ENCODE results near the gene ZFP36. TPM values are rescaled to one million over a fixed set of nuclear protein-coding genes. Genes with fewer than 3 reads are reported as not detected.
"Not testable (repeated sequence)": the region's sequence is repeated elsewhere in the genome, so short reads cannot be mapped to it uniquely, and the experiment has no call there.

Gene ZFP36, protein sequence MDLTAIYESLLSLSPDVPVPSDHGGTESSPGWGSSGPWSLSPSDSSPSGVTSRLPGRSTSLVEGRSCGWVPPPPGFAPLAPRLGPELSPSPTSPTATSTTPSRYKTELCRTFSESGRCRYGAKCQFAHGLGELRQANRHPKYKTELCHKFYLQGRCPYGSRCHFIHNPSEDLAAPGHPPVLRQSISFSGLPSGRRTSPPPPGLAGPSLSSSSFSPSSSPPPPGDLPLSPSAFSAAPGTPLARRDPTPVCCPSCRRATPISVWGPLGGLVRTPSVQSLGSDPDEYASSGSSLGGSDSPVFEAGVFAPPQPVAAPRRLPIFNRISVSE
- polyA plus RNA-seq (ENCODE audit: insufficient read length in 3 of 3), result 10 to 100 TPM; 15.4 to 59.7 (median 26.1) TPM

DNA sequence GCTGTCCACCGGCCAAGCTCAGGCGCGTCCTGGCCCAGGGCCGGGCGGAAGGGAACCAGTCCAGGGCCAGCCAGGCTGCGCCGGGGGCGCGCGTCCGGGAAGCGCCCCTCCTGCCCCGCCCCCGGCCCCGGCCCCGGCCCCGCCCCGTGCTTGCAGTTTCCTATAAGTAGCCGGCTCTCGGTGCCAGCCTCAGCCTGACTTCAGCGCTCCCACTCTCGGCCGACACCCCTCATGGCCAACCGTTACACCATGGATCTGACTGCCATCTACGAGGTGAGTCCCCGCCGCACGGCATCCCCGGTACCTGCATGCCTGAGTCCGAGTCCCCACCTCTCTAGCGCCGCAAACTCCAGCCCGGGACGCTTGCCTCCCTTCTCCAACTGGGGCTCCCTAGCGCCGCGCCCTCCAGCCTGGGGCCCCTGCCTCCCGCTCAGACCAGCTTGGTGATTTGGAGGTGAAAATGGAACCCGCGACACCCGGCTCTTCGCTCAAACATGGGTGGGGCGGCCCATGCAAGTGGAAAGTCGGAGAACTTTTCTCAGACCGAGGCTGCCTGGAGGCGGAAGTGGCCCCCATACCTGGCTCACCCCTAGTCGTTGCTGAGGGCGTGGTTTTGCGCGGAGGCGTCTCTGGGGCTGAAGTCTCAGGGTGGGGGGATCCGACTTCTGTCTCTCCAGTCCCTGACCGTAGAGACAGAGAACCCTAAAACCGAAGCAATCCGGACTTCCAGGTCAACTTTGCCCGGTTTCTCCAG, at the start of gene ZFP36:
Gene ZFP36, plus strand, starts transcription at position 192 of the 754 bp plus-strand sequence. Its CDS starts 58 bp downstream, at position 250.
- no peak for DNase-seq (ENCODE audit: low read depth in 3 of 3, low spot score in 2 of 3)

DNA sequence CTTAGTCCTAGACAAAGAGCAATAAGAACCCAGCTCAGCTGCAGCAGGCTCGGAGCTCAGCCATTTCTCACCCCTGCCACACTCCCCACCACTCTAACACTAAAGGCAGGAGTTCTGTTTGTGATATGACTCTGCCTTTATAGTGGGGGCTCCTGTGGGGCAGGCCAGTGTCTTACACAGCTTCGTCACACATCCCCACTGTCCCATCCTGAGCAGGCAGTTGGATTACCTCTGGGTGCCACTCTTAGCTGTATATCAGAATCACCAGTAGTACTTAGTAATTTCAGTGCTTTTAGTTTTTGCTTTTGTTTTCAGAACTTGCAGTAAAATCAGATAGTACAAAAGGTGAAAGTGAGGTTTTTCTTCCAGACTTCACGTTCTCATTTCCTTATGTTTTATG, 47.6 kb upstream of the ZFP36 start:
- DNase-seq (ENCODE audit: low read depth in 3 of 3, low spot score in 2 of 3), result no peak

DNA sequence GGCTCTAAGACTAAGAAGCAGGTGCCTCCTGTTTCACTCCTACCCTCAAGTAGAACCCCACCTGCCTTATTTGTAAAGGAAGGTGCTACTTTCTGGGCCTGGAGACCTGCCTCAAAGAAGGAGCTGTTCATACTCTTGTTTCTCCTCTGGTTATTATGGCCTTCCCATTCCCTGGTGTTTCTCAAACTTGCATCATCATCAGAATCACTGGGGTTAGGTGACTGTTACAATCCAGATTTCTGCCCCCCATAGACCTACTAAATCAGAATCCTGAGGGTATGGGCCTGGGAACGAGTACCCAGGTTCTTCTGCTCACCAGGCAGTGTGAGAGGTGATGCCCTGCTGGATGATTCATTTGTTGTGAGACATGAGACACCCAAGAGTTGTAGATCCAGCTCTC, 46.0 kb upstream of the ZFP36 start:
- no peak for DNase-seq (ENCODE audit: low read depth in 3 of 3, low spot score in 2 of 3)

DNA sequence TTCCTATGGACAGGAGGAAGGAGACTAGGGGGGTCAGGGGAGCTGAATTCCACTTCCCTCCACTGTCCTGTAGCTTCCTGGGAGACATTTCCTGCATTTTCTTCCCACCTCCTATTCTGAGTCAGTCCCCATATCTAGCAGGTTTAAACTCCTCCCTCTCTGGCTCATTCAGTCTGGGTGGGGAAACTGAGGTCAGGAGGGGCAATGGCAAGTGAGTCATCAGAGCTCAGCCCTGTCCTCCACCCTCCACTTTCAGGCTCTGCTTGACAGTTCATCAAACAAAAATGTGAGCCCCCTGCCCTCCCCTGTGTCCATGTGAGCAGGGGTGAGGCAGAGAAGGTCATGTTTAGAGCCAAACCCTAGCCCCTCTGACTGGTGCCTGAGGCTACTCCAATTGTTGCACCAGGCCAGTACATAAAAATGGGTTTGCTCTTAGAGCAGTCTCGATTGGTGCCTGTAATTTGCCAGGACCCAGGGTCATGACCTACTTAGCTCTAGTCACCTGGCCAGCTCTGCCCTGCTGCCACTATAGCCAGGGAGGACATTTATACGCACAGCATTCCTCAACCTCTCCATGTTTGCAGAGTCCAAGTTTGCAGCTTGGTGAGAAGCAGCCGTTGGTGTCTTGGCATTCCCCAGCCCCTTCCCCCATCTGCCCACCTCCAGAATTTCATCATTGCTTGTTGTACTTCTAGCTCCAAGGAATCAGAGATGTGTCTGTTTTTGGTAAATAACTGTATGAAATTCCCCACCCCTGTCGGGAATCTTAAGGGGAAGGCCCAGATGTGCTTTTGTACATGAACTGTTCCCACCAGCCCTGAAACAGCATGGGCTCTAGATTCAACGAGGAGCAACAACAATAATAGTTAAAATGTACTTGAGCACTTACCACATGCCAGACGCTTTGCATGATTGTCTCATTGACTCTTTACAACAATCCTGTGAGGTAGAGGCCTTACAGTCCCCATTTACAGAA, 43.7 kb upstream of the ZFP36 start:
- no peak for DNase-seq (ENCODE audit: low read depth in 3 of 3, low spot score in 2 of 3)

DNA sequence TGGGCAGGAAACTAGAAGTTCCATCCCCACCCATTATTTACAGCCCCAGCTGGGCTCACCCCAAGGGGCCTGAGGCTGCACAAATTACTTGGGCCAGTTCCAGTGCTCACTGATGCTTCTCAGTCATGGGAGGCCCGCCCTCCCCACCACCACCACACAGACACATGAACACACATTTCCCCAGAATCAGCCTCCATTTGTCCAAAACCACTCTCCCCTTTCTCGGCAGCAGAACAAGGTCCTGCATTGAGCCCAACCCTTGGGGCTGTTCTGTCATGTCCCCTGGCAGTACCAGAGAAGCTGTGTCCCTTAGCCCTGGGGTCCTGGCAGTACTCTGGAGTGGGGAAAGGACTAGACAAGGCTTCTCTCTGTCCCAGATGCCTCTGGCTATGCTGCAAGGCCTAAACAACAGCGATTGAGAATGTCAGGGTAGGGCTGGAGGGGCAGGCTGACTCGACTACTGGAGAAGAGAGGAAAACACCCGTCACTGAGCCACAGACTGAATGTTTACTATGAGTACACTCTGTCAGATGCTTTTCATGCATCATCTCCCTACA, 42.7 kb upstream of the ZFP36 start:
- DNase-seq (ENCODE audit: low read depth in 3 of 3, low spot score in 2 of 3), result no peak

DNA sequence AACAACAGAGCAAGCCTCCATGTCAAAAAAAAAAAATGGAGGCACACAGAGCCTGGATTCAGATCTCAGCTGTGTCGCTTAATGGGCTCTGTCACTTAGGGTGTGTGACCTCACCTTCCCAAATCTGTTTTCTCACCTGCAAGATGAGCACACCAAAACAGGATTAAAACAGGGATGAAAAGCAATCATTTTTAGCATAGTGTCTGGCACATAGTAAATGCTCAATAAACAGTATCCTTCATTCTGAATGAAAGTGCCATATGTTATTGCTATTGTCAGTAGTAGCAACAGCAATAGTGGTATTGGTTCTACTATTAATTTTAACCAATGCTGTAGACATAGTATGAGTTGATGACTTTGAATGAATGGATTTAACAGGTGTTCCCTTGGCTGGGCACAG, 41.1 kb upstream of the ZFP36 start:
- DNase-seq (ENCODE audit: low read depth in 3 of 3, low spot score in 2 of 3), result no peak

DNA sequence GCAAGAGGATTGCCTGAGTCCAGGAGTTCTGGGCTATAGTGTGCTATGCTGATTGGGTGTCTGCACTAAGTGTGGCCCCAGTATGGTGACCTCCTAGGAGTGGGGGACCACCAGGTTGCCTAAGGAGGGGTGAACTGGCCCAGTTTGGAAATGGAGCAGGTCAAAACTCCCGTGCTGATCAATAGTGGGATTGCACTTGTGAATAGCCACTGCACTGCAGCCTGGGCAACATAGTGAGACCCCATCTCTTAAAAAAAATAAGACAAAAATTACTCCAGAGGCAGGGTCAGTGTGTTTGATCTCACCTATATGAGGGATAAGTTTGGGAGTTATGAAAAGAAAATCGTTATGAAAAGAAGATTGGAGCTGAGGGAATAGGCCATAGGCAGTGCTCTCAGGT, 37.4 kb upstream of the ZFP36 start:
- DNase-seq (ENCODE audit: low read depth in 3 of 3, low spot score in 2 of 3), result no peak

DNA sequence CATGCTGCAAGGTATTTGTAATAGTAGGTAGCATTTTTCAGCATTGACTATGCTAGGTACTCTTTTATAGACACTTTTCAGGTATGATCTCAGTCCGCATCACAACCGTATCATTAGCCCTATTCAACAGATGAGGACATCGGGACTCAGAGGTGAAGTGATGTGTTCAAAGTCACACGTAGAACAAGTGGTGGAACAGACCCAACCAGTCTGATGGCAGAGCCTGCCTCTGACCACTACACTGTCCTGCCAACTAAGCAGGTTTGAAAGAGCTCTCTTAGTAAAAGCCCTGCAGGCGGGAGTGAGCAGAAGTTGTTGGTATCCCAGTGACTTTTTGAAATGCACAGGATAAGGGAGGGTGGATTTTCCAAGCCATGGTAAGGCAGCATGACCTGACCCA, 35.9 kb upstream of the ZFP36 start:
- DNase-seq (ENCODE audit: low read depth in 3 of 3, low spot score in 2 of 3), result no peak

DNA sequence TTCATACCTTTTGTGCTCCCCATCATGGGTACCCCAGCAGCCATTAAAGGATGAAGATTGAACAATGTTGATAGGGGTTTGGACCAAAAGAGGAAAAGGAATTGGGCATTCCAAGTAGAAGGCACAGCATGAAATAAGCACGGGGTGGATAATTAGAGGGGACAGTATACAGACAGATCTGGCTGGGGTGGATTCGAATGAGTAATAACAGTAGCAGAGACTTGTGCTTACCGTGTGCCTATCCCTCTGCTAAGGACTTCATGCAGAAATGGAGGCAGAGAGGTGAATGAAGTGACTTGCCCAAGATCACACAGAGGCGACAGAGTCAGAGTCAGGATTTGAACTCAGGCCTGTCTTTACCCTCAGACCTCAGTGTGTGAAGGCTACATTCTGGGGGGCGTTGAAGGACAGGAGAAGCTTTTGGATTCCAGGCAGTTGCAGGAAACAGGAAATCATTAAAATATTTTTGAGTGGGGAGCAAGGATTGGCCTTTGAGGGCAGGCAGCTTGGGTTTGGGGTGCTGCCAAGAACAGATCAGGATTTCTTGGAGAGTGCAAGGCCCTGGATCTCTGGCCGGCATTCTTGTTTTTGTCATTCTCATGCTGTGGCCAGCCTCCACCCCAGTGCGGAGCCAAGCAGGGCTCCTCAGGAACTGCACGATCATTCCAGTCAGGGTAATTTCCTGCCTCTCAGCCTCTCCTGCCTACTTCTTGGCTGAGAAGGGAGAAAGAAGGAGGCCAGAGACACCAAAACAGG, 34.4 kb upstream of the ZFP36 start:
- peak; percentile 56 to 60 (median 56) for DNase-seq (ENCODE audit: low read depth in 3 of 3, low spot score in 2 of 3)

DNA sequence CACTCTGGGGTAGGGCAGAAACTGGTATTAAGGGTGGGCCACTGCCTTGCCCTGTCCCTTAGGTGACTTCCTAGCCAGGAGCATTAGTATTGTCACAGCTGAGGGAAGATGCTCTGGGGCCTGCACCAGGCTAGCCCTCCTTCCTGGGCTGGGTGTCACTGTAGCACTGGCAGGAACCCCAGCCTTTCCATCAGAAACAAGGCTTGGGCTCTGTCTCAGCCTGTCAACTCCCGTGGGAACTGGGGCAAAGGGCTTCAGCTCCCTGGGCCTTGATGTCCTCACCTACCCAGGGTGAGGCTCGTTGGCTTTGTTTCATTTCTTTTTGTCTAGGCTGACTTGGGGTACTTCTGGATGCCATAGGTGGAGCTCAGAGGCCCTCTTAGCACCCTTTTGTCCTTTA, 33.7 kb upstream of the ZFP36 start:
- no peak for DNase-seq (ENCODE audit: low read depth in 3 of 3, low spot score in 2 of 3)

DNA sequence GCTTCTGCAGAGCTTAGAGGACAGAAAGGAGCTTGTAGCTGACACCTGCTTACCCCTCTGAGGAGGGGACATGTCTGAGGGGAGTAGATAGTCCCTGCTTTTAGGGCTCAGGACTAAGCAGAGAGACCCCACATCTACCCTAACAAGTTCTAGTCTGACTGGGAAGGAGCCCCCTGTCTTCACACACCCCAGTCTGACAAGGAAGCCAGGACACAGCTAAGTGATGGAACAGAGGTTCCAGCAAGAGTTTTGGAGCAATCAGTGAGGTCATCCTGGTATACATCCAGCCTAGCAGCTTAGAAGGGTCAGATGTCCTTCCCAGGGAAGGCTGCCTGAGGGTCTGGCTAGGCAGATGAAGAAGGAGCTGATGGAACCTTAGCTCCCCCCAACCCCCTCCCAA, 30.7 kb upstream of the ZFP36 start:
- no peak for DNase-seq (ENCODE audit: low read depth in 3 of 3, low spot score in 2 of 3)

DNA sequence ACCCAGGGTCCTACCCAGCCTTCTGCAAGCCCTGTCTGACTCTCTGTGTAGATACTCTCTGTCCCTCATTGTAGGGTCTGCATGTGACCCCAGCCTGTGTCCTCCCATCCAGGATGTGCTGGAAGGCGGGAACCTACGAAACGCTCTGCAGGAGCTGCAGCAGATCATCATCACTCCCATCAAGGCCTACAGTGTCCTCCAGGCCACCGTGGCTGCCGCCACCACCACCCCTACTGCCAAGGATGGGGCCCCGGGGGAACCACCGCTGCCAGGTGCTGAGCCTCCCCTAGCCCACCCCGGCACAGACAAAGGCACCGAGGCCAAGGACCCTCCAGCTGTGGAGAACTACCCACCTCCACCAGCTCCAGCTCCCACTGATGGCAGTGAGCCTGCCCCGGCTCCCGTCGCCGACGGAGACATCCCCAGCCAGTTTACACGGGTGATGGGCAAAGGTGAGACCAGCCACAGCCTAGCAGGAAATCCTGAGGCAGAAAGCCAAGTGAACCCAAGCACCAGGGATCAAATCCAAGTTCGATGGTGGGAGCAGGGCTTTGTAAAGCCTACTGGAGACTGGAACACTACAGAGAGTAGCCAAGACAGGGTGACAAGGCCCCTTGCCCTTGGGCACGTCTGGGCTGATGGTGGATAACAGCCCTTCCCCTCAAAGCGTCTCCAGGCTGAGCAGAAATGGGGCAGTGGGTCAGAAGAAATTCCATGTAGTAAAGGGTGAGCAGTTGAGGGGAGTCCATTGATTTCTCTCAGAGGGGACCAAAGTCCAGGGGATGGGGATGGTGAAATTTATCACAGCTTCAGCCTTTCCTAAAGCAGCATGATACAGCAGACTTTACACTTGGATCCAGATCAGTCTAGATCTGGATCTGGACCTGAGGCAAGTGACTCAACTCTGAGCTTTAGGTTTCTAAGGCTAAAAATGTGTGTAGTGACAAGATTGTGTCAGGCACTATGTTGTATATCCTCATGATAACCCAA, 29.0 kb upstream of the ZFP36 start:
- no peak for DNase-seq (ENCODE audit: low read depth in 3 of 3, low spot score in 2 of 3)

DNA sequence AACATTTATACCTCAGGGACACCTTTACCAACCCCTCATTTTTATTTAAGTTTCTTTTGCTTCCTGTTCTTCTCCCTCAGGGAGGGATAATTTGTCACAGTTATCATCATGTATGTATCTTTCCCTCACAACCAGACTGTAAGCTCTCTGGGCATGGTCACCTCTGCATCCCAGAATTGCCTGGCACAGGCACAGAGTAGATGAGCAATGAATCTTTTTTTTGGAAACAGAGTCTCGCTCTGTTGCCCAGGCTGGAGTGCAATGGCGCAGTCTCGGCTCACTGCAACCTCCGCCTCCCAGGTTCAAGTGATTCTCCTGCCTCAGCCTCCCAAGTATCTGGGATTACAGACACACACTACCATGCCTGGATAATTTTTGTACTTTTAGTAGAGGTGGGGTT, 27.3 kb upstream of the ZFP36 start:
- DNase-seq (ENCODE audit: low read depth in 3 of 3, low spot score in 2 of 3), result not testable (repeated sequence)

DNA sequence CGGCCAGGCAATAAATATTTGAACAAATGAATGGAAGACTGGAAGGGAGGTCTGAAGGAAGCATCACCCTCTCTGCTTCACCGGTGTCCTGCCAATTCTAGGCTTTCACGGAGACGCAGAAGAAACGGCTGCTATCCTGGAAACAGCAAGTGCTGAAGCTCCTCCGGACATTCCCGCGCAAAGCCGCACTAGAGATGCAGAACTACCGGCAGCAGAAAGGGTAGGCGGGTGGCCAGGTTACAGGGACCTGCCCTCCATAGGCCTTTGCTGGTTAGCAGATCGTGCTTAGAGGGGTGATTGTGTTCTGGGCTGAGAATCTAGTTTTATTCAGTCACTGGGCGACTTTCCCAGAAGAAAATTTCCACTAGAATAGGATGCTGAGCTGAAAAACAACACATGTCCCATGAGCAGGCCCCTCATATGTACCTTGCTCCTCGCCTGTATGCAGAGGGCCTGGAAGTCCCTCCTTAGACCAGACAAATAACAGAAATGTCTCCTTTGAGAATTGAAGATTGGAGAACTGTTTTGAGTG, 26.7 kb upstream of the ZFP36 start:
- no peak for DNase-seq (ENCODE audit: low read depth in 3 of 3, low spot score in 2 of 3)

DNA sequence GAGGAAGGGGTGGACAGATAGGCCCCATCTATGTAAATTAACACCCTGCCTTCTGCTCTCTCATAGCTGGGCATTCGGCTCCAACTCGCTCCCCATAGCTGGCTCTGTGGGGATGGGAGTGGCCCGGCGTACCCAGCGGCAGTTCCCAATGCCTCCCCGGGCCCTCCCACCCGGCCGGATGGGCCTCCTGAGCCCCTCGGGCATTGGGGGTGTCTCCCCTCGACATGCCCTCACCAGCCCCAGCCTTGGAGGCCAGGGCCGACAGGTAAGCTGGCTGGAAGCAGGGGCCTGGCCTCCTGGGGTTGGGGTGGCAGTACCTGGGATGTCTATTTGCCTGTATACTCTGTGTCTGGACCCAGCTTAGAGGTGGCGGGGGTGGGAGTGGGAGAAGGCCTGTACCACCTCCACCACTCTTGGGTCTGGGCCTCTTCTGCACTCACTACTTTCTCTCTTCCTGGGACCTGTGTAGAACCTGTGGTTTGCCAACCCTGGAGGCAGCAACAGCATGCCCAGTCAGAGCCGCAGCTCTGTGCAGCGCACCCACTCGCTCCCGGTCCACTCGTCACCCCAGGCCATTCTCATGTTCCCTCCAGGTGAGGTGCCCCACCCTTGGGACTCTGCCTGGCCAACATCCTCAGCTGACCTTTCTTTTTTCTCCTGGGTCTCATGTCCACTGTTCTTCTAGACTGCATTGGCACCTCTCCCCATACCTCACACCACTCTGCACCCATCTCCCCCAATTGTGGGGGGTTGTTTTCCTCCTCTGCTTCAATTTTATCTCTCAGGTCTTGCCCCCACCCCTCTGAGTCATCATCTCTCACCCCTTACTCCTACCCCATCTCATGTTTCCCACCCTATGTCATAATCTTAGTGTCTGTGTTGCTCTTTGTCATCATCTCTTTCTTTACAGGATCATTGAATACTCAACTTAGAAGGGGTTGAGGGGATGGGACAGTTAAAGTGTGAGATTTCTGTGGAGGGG, 25.8 kb upstream of the ZFP36 start:
- DNase-seq (ENCODE audit: low read depth in 3 of 3, low spot score in 2 of 3), result no peak

DNA sequence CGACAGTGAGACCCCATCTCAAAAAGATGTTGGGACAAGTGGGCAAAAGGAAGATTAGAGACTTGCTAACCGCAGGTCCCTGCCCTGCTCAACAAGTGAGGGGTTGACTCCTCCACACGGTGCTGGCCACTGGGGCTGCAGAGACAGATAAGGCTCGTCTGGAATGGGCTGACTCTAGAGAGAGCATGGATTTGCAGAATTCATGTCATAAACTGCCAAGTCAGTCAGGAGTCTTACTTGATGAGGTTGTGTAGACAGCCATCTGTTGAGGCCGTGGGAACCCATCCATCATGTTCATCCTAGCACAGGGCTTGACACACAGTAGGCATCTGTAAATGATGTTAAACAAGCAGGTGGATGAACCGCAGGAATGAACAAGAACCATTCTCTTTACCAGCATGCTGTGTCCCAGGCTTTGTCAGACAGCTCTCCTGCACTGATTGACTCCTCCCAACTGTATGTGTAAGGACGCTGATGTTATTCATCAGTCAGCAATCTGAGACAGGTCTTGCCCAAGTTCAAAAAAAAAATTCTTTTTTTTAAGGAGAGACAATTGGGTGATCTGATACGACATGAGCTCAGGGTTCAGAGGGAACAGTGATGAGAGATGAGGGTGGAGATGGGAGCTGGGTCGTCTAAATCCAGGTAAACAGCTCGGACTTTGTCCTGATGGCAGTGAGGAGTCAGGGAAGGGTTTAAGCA, 24.6 kb upstream of the ZFP36 start:
- DNase-seq (ENCODE audit: low read depth in 3 of 3, low spot score in 2 of 3), result no peak
